GM12878 (cell line): Measurements from ENCODE around the gene PRSS57. TPM values are rescaled to one million over a fixed set of nuclear protein-coding genes. Genes with fewer than 3 reads are reported as not detected.

Experiments
- CREM ChIP-seq: IDR thresholded peaks from 2 replicates; pipeline ENCODE4 v1.6.1; 2014; ENCODE audit warnings: antibody characterized with exemption, low read depth
- E4F1 ChIP-seq: fragments of 450-650 bp; IDR thresholded peaks from 2 replicates; pipeline ENCODE4 v1.6.1; 2018; ENCODE audit warnings: borderline replicate concordance, mild to moderate bottlenecking; ENCODE audit not compliant: partially characterized antibody
- MAX ChIP-seq: IDR thresholded peaks from 2 replicates; pipeline ENCODE4 v1.6.1; 2012; ENCODE audit warnings: low read depth, low read length, improper control_type of control experiment
- RELB ChIP-seq: fragments of 450-650 bp; IDR thresholded peaks from 2 replicates; pipeline ENCODE4 v1.6.1; 2017; ENCODE audit warnings: low read depth, mild to moderate bottlenecking, moderate library complexity
- TCF3 ChIP-seq: IDR thresholded peaks from 2 replicates; pipeline ENCODE4 v1.6.1; 2012; ENCODE audit warnings: low read depth, mild to moderate bottlenecking, low read length, borderline replicate concordance; ENCODE audit not compliant: insufficient read depth
- YBX1 ChIP-seq: fragments of 450-650 bp; IDR thresholded peaks from 2 replicates; pipeline ENCODE4 v1.6.1; 2016; ENCODE audit warnings: antibody characterized with exemption
- ZBTB4 ChIP-seq: fragments of 450-650 bp; formaldehyde crosslinking; IDR thresholded peaks from 2 replicates; pipeline ENCODE4 v1.4.0; 2022; ENCODE audit warnings: mild to moderate bottlenecking, moderate library complexity
- ZNF274 ChIP-seq: IDR thresholded peaks from one replicate; pipeline ENCODE4 v1.8.0; 2011; ENCODE audit not compliant: insufficient read length, insufficient read depth
- ZNF384 ChIP-seq: IDR thresholded peaks from 2 replicates; pipeline ENCODE4 v1.6.1; 2012; ENCODE audit warnings: low read depth, mild to moderate bottlenecking, low read length, improper control_type of control experiment, borderline replicate concordance
- polyA plus RNA-seq, 11 experiments: library from polyadenylated mRNA; depleted of rRNA in 4 of 11; unstranded in 6 of 11; stranded (reverse) in 5 of 11; fragments of >200 nt; fragmentation: Nextera tagmentation in 4 of 11; fragmentation: Illumina TruSeq in 1 of 11; extraction: Ambion mirVana in 4 of 11; extraction: Trizol in 1 of 11; gene quantifications; 1 replicate in 1 of 11; 2 replicates in 10 of 11; pipeline versions ENCODE4 v1.2.1 to v1.2.3, GENCODE V29; 2011 to 2016; ENCODE audit warnings: inconsistent platforms in 2 of 11, missing spikeins in 2 of 11, low read depth in 1 of 11
- total RNA-seq, 4 experiments: library from RNA; depleted of rRNA in 3 of 4; stranded (reverse); fragments of >200 nt in 3 of 4; fragmentation: Illumina TruSeq in 1 of 4; extraction: Trizol in 1 of 4; gene quantifications; 2 replicates each; pipeline versions ENCODE4 v1.2.1 to v1.2.3, GENCODE V29; 2013 to 2021

PRSS57 gene
- total and polyA plus RNA-seq, 10 of the 15 experiments (the other 5 are each of a cell fraction or from before 2014, with no cell fraction given): not detected

- TF ChIP-seq E4F1 (no peak), CREM (no peak), YBX1 (no peak), ZBTB4 (CRISPR knock-in tag) (no peak), MAX (no peak), RELB (no peak), ZNF274 (no peak), ZNF384 (no peak), TCF3 (no peak)
Measured at GRCh38 chr19:742540-743075, 47.4 kb upstream of the PRSS57 start (continued).
